SU-DHL-6 (cell line): ENCODE data around the gene MBNL1.

Experiments
- H2AFZ ChIP-seq: fragments of 200-600 bp; sonication (generic); 2 replicates; pipeline ENCODE4 v1.6.1; 2014; ENCODE audit warnings: low read depth, mild to moderate bottlenecking, moderate library complexity, mixed read lengths, antibody characterized with exemption, low read length; ENCODE audit not compliant: severe bottlenecking
- H3F3A ChIP-seq: fragments of 200-600 bp; shearing (Covaris generic); 2 replicates; pipeline ENCODE4 v1.6.0; 2016; ENCODE audit warnings: antibody characterized with exemption, mild to moderate bottlenecking; ENCODE audit not compliant: insufficient read depth
- H3K27ac ChIP-seq: fragments of 200-600 bp; sonication (generic); 2 replicates; pipeline ENCODE4 v1.5.1; 2016; ENCODE audit warnings: low read depth, mild to moderate bottlenecking, low read length, moderate library complexity, mixed read lengths
- H3K27me3 ChIP-seq: fragments of 200-600 bp; sonication (generic), shearing (Covaris generic); 2 replicates; pipeline ENCODE4 v1.6.0; 2014; ENCODE audit warnings: mild to moderate bottlenecking, low read length
- H3K36me3 ChIP-seq: fragments of 200-600 bp; sonication (generic); 2 replicates; pipeline ENCODE4 v1.6.1; 2014; ENCODE audit warnings: mild to moderate bottlenecking, low read length, mixed read lengths
- H3K4me2 ChIP-seq: fragments of 300-600, 200-600 bp; shearing (Covaris generic), sonication (generic); 2 replicates; pipeline ENCODE4 v1.6.0; 2014; ENCODE audit warnings: low read length, low read depth, mild to moderate bottlenecking; ENCODE audit not compliant: poor library complexity, severe bottlenecking
- H3K4me3 ChIP-seq: fragments of 200-600 bp; sonication (generic); 2 replicates; pipeline ENCODE4 v1.5.1; 2014; ENCODE audit warnings: antibody characterized with exemption, low read length, mild to moderate bottlenecking, mixed read lengths; ENCODE audit not compliant: insufficient read depth, poor library complexity, severe bottlenecking
- H3K79me2 ChIP-seq: fragments of 200-600 bp; sonication (generic); 2 replicates; pipeline ENCODE4 v1.6.1; 2014; ENCODE audit warnings: mild to moderate bottlenecking, low read length, moderate library complexity; ENCODE audit not compliant: insufficient read depth
- H3K9ac ChIP-seq: fragments of 200-600 bp; sonication (generic); 2 replicates; pipeline ENCODE4 v1.7.0; 2014; ENCODE audit warnings: mild to moderate bottlenecking, low read length
- H3K9me2 ChIP-seq: fragments of 200-600 bp; sonication (generic); replicated peaks from 2 replicates; pipeline ENCODE4 v1.6.1; 2014; ENCODE audit warnings: low read length; ENCODE audit not compliant: insufficient read depth
- H3K9me3 ChIP-seq: fragments of 200-600 bp; sonication (generic); 2 replicates; pipeline ENCODE4 v1.6.1; 2014; ENCODE audit warnings: low read length, mixed read lengths; ENCODE audit not compliant: insufficient read depth
- H4K20me1 ChIP-seq: fragments of 200-600 bp; sonication (generic); 2 replicates; pipeline ENCODE4 v1.6.1; 2014; ENCODE audit warnings: low read depth, mild to moderate bottlenecking, antibody characterized with exemption, low read length, moderate library complexity, mixed read lengths
- CTCF ChIP-seq: fragments of 200-600 bp; sonication (generic); IDR thresholded peaks from one replicate; pipeline ENCODE4 v1.5.1; 2017; ENCODE audit warnings: antibody characterized with exemption, mild to moderate bottlenecking, low read length, moderate library complexity; ENCODE audit not compliant: insufficient read depth, poor library complexity, severe bottlenecking
- EZH2phosphoT487 ChIP-seq: fragments of 200-600 bp; sonication (generic), shearing (Covaris generic); conservative IDR thresholded peaks from 2 replicates; pipeline ENCODE4 v1.6.1; 2018; ENCODE audit warnings: mild to moderate bottlenecking, antibody characterized with exemption, low read length, moderate library complexity, mixed read lengths

MBNL1 gene

GRCh38 chr3:152290374-152290773 is 21.6 kb downstream of the MBNL1 start:
- Histone ChIP-seq H3K79me2 (peaks cover 97% of the 10 kb centered on the region), H3K36me3 (0 out of 2 replicates have a peak, but pooled peaks cover 6% of the 10 kb centered on the region), H3K9me2 (no peaks in the 10 kb centered on the region), H3K4me2 (peak overlapping the region; percentile 57), H3K27ac (peak overlapping the region; percentile 36; the same call in 1 of the 2 replicates), H4K20me1 (peaks cover 77% of the 10 kb centered on the region), H3K4me3 (peak overlapping the region; percentile 2), H3K9ac (0 out of 2 replicates have a peak overlapping the region, but pooled peaks have one; percentile 5), H3K27me3 (no peaks in the 10 kb centered on the region), H3F3A (peaks cover 40% of the 10 kb centered on the region), H2AFZ (no peak overlapping the region), H3K9me3 (no peaks in the 10 kb centered on the region)
- no peak for TF ChIP-seq CTCF
- no peak for TF ChIP-seq EZH2phosphoT487

GRCh38 chr3:152291238-152291637 is 22.5 kb downstream of the MBNL1 start:
- Histone ChIP-seq H3K79me2 (peaks cover 98% of the 10 kb centered on the region), H3K9me3 (no peaks in the 10 kb centered on the region), H2AFZ (no peak overlapping the region), H3K36me3 (0 out of 2 replicates have a peak, but pooled peaks cover 6% of the 10 kb centered on the region), H3K4me2 (peak overlapping the region; percentile 57), H4K20me1 (peaks cover 73% of the 10 kb centered on the region), H3K9me2 (no peaks in the 10 kb centered on the region), H3K27me3 (no peaks in the 10 kb centered on the region), H3F3A (peaks cover 40% of the 10 kb centered on the region), H3K4me3 (no peak overlapping the region), H3K9ac (no peak overlapping the region), H3K27ac (peak overlapping the region; percentile 36)
- TF ChIP-seq CTCF (no peak), EZH2phosphoT487 (no peak)

DNA sequence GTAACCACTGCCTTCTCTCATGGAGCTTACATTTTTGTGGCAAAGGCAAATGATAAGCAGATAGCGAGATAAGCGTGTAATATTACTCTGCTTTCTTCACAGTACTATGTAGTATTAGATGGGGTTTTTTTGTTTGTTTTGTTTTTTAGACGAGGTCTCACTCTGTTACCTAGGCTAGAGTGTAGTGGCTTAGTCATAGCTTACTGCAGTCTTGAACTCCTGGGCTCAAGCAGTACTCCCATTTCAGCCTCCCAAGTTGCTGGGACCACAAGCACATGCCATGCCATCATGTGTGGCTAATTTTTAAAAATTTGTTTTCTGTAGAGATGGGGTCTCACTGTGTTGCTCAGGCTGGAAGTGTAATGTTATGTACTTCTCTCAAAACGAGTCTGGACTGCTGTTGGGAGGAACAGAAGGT is 22.9 kb downstream of the MBNL1 start:
- peaks cover 38% of the 10 kb centered on the region for H3F3A ChIP-seq
- H3K9me2 ChIP-seq = no peaks in the 10 kb centered on the region
- no peak overlapping the region for H3K9ac ChIP-seq
- H3K27me3 ChIP-seq = no peaks in the 10 kb centered on the region
- no peak overlapping the region for H3K4me3 ChIP-seq
- TF ChIP-seq CTCF = no peak
- TF ChIP-seq EZH2phosphoT487 = no peak
- H3K27ac ChIP-seq = peak overlapping the region; percentile 36; the same call in 1 of the 2 replicates
- H4K20me1 ChIP-seq = peaks cover 74% of the 10 kb centered on the region
- H3K4me2 ChIP-seq = peak overlapping the region; percentile 57
- no peaks in the 10 kb centered on the region for H3K9me3 ChIP-seq
- 0 out of 2 replicates have a peak, but pooled peaks cover 6% of the 10 kb centered on the region for H3K36me3 ChIP-seq
- H3K79me2 ChIP-seq = peaks cover 100% of the 10 kb centered on the region
- H2AFZ ChIP-seq = no peak overlapping the region
